IMR-90 (cell line): Measurements from ENCODE around the gene EPHA6. TPM values are rescaled to one million over a fixed set of nuclear protein-coding genes. Genes with fewer than 3 reads are reported as not detected.

ENCODE experiments used
- ATAC-seq: fragments of 200-7000 bp; cut with Tn5 transposase; 2 replicates; pipeline ENCODE4 v1.9.1; 2020; ENCODE audit warnings: low read depth, mild to moderate bottlenecking, moderate library complexity
- BruUV-seq: library from RNA; stranded (reverse); fragments of 400-500 nt; replicated peaks from 2 replicates; lab custom pipeline; 2021; lab: Mats Ljungman, UMichigan
- CTCF ChIA-PET: fragments of 300-600 bp; formaldehyde crosslinking; extraction: SDS; loops from one replicate; lab custom pipeline; 2021; ENCODE audit warnings: antibody characterized with exemption; lab: Yijun Ruan, JAX
- POLR2A ChIA-PET: fragments of 300-600 bp; sonication (Branson Sonifier 250); formaldehyde crosslinking; loops from one replicate; lab custom pipeline; 2022; ENCODE audit warnings: antibody characterized with exemption; ENCODE audit not compliant: unreplicated experiment; lab: Charles Lee
- DNase-seq: peaks from one replicate; pipeline ENCODE4 v3.0.0; 2013
- H2AFZ ChIP-seq: replicated peaks from 2 replicates; pipeline ENCODE3; 2013; ENCODE audit warnings: low read length, mild to moderate bottlenecking; ENCODE audit not compliant: poor library complexity
- H2AK5ac ChIP-seq: 2 replicates; pipeline ENCODE4 v1.6.1; 2013; ENCODE audit warnings: low read depth, low read length, inconsistent platforms
- H2AK9ac ChIP-seq: replicated peaks from 2 replicates; pipeline ENCODE3; 2013; ENCODE audit warnings: mild to moderate bottlenecking, low read depth, low read length, moderate library complexity; ENCODE audit not compliant: poor library complexity
- H2BK120ac ChIP-seq: 2 replicates; pipeline ENCODE4 v1.6.1; 2013; ENCODE audit warnings: low read depth, low read length, inconsistent platforms
- H2BK15ac ChIP-seq: 3 replicates; pipeline ENCODE4 v1.6.1; 2013; ENCODE audit warnings: low read depth, low read length, inconsistent platforms
- H2BK20ac ChIP-seq: 2 replicates; pipeline ENCODE4 v1.6.1; 2013; ENCODE audit warnings: low read depth, mild to moderate bottlenecking, inconsistent platforms, low read length, moderate library complexity
- H2BK5ac ChIP-seq: 2 replicates; pipeline ENCODE4 v1.6.1; 2013; ENCODE audit warnings: mild to moderate bottlenecking, low read depth, low read length, inconsistent platforms; ENCODE audit not compliant: poor library complexity, severe bottlenecking
- H3K14ac ChIP-seq: replicated peaks from 2 replicates; pipeline ENCODE4 v1.6.1; 2013; ENCODE audit warnings: low read depth, low read length, inconsistent platforms
- H3K18ac ChIP-seq: 2 replicates; pipeline ENCODE4 v1.6.1; 2013; ENCODE audit warnings: low read depth, low read length, control low read depth
- H3K23ac ChIP-seq: 2 replicates; pipeline ENCODE4 v1.6.1; 2013; ENCODE audit warnings: low read depth, low read length, inconsistent platforms
- H3K27ac ChIP-seq: 2 replicates; pipeline ENCODE4 v1.5.1; 2013; ENCODE audit warnings: mild to moderate bottlenecking, control low read depth, low read length; ENCODE audit not compliant: insufficient read depth
- H3K27me3 ChIP-seq: 2 replicates; pipeline ENCODE4 v1.6.1; 2013; ENCODE audit warnings: low read length; ENCODE audit not compliant: control insufficient read depth, insufficient read depth
- H3K36me3 ChIP-seq: 2 replicates; pipeline ENCODE4 v1.6.1; 2013; ENCODE audit warnings: low read length, mixed read lengths; ENCODE audit not compliant: control insufficient read depth, insufficient read depth
- H3K4ac ChIP-seq: 2 replicates; pipeline ENCODE4 v1.6.1; 2013; ENCODE audit warnings: low read depth, low read length, inconsistent platforms
- H3K4me1 ChIP-seq: 2 replicates; pipeline ENCODE4 v1.6.1; 2013; ENCODE audit warnings: low read length, mixed read lengths; ENCODE audit not compliant: control insufficient read depth, insufficient read depth
- H3K4me2 ChIP-seq: 2 replicates; pipeline ENCODE4 v1.6.1; 2013; ENCODE audit warnings: low read depth, mild to moderate bottlenecking, control low read depth, low read length, moderate library complexity
- H3K4me3 ChIP-seq: 2 replicates; pipeline ENCODE4 v1.5.1; 2013; ENCODE audit warnings: low read depth, mild to moderate bottlenecking, control low read depth, low read length, moderate library complexity; ENCODE audit not compliant: insufficient read depth
- H3K56ac ChIP-seq: 2 replicates; pipeline ENCODE4 v1.6.1; 2013; ENCODE audit warnings: low read length, inconsistent platforms; ENCODE audit not compliant: insufficient read depth; ENCODE audit errors: extremely low read depth
- H3K79me1 ChIP-seq, 2 experiments: 2 replicates each; pipeline ENCODE4 v1.6.1; 2013; ENCODE audit warnings: low read length in 2 of 2, inconsistent platforms in 1 of 2, low read depth in 1 of 2
- H3K9ac ChIP-seq: 2 replicates; pipeline ENCODE4 v1.6.1; 2013; ENCODE audit warnings: low read depth, low read length, control low read depth
- H3K9me1 ChIP-seq: 2 replicates; pipeline ENCODE4 v1.6.1; 2013; ENCODE audit warnings: low read length, inconsistent platforms; ENCODE audit not compliant: insufficient read depth
- H3K9me3 ChIP-seq: 2 replicates; pipeline ENCODE4 v1.6.1; 2013; ENCODE audit warnings: low read length; ENCODE audit not compliant: control insufficient read depth, insufficient read depth
- H4K20me1 ChIP-seq: 2 replicates; pipeline ENCODE4 v1.6.1; 2013; ENCODE audit warnings: low read length, inconsistent platforms; ENCODE audit not compliant: insufficient read depth
- H4K5ac ChIP-seq: 2 replicates; pipeline ENCODE4 v1.6.1; 2013; ENCODE audit warnings: mild to moderate bottlenecking, low read depth, low read length, control low read depth
- H4K8ac ChIP-seq, 2 experiments: 2 replicates each; pipeline ENCODE4 v1.6.1; 2013; ENCODE audit warnings: low read depth in 2 of 2, low read length in 2 of 2, control low read depth in 1 of 2, inconsistent platforms in 1 of 2
- H4K91ac ChIP-seq: 2 replicates; pipeline ENCODE4 v1.6.1; 2013; ENCODE audit warnings: low read depth, low read length, inconsistent platforms; ENCODE audit not compliant: insufficient read depth
- BHLHE40 ChIP-seq: fragments of 150-350 bp; IDR thresholded peaks from 2 replicates; pipeline ENCODE4 v1.6.1; 2016; ENCODE audit warnings: mild to moderate bottlenecking, low read depth, low read length
- CEBPB ChIP-seq: IDR thresholded peaks from 2 replicates; pipeline ENCODE4 v1.6.1; 2012; ENCODE audit warnings: low read depth, low read length, improper control_type of control experiment
- CHD1 ChIP-seq: IDR thresholded peaks from 2 replicates; pipeline ENCODE4 v1.6.1; 2012; ENCODE audit warnings: low read depth, low read length, improper control_type of control experiment
- MAFK ChIP-seq: IDR thresholded peaks from 2 replicates; pipeline ENCODE4 v1.6.1; 2012; ENCODE audit warnings: low read depth, low read length, improper control_type of control experiment
- MAZ ChIP-seq: IDR thresholded peaks from 2 replicates; pipeline ENCODE4 v1.6.1; 2012; ENCODE audit warnings: low read depth, mild to moderate bottlenecking, low read length, improper control_type of control experiment, moderate library complexity, borderline replicate concordance
- MXI1 ChIP-seq: IDR thresholded peaks from 2 replicates; pipeline ENCODE4 v1.6.1; 2012; ENCODE audit warnings: low read depth, mild to moderate bottlenecking, low read length, moderate library complexity, borderline replicate concordance
- RAD21 ChIP-seq: IDR thresholded peaks from 2 replicates; pipeline ENCODE4 v1.6.1; 2012; ENCODE audit warnings: low read length, improper control_type of control experiment
- RCOR1 ChIP-seq: IDR thresholded peaks from 2 replicates; pipeline ENCODE4 v1.6.1; 2012; ENCODE audit warnings: mild to moderate bottlenecking, low read length, improper control_type of control experiment; ENCODE audit not compliant: insufficient replicate concordance
- SMC3 ChIP-seq: fragments of 150-350 bp; IDR thresholded peaks from 2 replicates; pipeline ENCODE4 v1.6.1; 2016; ENCODE audit warnings: low read depth, mild to moderate bottlenecking, antibody characterized with exemption, low read length, moderate library complexity
- WGBS, 2 experiments: methylation state at CpG; one replicate each; pipeline versions ENCODE4 v1.1.5 to v1.1.7; 2013; ENCODE audit warnings: missing lambda C conversion rate in 2 of 2; ENCODE audit not compliant: insufficient read length in 1 of 2; ENCODE audit errors: extremely low coverage in 2 of 2; 5-methylcytosine and 5-hydroxymethylcytosine counted together
- dilution Hi-C: fragments of 300-500 bp; cut with HindIII; formaldehyde crosslinking; loops from one replicate; pipeline ENCODE4 v1.14.3; 2018; ENCODE audit warnings: low sequenced_read_pairs; ENCODE audit not compliant: unreplicated experiment
- in situ Hi-C: fragments of 300-500 bp; cut with MboI; formaldehyde crosslinking; loops from 3 replicates; pipeline ENCODE4 v1.14.3; 2019; ENCODE audit warnings: low sequenced_read_pairs, inconsistent platforms, mixed read lengths
- intact Hi-C: fragments of 100-400 bp; cut with micrococcal nuclease; formaldehyde crosslinking; loops from 2 replicates; pipeline ENCODE4 v1.10.0; 2022
- polyA plus RNA-seq, 3 experiments: library from polyadenylated mRNA; depleted of rRNA; stranded (reverse); fragments of >200 nt; gene quantifications; 2 replicates each; pipeline ENCODE4 v1.2.3, GENCODE V29; 2012; ENCODE audit warnings: low replicate concordance in 1 of 3
- total RNA-seq: library from RNA; depleted of rRNA; stranded (reverse); fragments of >200 nt; gene quantifications from 2 replicates; pipeline ENCODE4 v1.2.3, GENCODE V29; 2012
- TF ChIP-seq, protein P1 (sequence below): conservative IDR thresholded peaks from 2 replicates; pipeline ENCODE4 v1.5.1; 2012; ENCODE audit warnings: mild to moderate bottlenecking, low read depth, low read length, improper control_type of control experiment
- TF ChIP-seq, protein P2 (sequence below): fragments of 150-350 bp; IDR thresholded peaks from 2 replicates; pipeline ENCODE4 v1.6.1; 2016; ENCODE audit warnings: low read depth, mild to moderate bottlenecking, low read length, moderate library complexity, borderline replicate concordance
- TF ChIP-seq, protein P3 (sequence below): fragments of 150-350 bp; IDR thresholded peaks from 2 replicates; pipeline ENCODE4 v1.6.1; 2017; ENCODE audit warnings: mild to moderate bottlenecking, antibody characterized with exemption, low read length, low read depth

The EPHA6 gene
- total and polyA plus RNA-seq, 2 of the 4 experiments (the other 2 are of a cell fraction) = not detected

DNA sequence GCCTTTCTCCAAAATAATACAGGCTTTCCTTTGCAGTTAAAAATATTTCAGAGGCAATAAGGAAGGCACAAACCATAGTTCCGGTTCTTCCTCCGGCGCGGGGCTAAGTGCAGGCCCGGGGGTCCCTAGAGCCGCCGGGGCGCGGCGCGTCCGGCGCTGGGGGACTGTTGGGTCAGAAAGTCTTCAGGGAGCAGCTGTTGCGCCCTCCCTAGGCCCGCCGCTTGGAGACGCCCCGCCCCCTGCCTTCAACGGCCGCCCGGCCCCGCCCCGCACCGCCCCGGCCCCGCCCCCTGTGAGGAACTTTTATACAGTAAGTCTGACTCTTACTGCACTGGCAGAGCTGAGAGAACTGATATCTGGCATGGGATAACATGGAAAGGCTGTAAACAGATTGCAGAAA, 667.0 kb downstream of the EPHA6 start:
- no CpG with 5 or more reads among the region's 26 CpGs for WGBS, 2 experiments
- no peaks in the 10 kb centered on the region for H3K9me1 ChIP-seq
- in situ Hi-C loops = no loop called here

More for the DNA sequence above, 667.0 kb downstream of the EPHA6 start:
- ChIA-PET POLR2A (no interaction called here), CTCF (no interaction called here)
- H3K56ac ChIP-seq = no peak overlapping the region
- H3K27me3 ChIP-seq = no peaks in the 10 kb centered on the region
- H3K14ac ChIP-seq = no peak overlapping the region
- no peaks in the 10 kb centered on the region for H3K36me3 ChIP-seq
- H4K20me1 ChIP-seq = no peaks in the 10 kb centered on the region
- TF ChIP-seq, protein P1, sequence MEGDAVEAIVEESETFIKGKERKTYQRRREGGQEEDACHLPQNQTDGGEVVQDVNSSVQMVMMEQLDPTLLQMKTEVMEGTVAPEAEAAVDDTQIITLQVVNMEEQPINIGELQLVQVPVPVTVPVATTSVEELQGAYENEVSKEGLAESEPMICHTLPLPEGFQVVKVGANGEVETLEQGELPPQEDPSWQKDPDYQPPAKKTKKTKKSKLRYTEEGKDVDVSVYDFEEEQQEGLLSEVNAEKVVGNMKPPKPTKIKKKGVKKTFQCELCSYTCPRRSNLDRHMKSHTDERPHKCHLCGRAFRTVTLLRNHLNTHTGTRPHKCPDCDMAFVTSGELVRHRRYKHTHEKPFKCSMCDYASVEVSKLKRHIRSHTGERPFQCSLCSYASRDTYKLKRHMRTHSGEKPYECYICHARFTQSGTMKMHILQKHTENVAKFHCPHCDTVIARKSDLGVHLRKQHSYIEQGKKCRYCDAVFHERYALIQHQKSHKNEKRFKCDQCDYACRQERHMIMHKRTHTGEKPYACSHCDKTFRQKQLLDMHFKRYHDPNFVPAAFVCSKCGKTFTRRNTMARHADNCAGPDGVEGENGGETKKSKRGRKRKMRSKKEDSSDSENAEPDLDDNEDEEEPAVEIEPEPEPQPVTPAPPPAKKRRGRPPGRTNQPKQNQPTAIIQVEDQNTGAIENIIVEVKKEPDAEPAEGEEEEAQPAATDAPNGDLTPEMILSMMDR = no peak
- TF ChIP-seq BHLHE40 (no peak), CEBPB (no peak), RAD21 (no peak), SMC3 (no peak), RCOR1 (no peak), CHD1 (no peak), MAZ (no peak), MAFK (no peak), MXI1 (no peak)
- TF ChIP-seq, protein P2, sequence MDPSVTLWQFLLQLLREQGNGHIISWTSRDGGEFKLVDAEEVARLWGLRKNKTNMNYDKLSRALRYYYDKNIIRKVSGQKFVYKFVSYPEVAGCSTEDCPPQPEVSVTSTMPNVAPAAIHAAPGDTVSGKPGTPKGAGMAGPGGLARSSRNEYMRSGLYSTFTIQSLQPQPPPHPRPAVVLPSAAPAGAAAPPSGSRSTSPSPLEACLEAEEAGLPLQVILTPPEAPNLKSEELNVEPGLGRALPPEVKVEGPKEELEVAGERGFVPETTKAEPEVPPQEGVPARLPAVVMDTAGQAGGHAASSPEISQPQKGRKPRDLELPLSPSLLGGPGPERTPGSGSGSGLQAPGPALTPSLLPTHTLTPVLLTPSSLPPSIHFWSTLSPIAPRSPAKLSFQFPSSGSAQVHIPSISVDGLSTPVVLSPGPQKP = no peak
- TF ChIP-seq, protein P3, sequence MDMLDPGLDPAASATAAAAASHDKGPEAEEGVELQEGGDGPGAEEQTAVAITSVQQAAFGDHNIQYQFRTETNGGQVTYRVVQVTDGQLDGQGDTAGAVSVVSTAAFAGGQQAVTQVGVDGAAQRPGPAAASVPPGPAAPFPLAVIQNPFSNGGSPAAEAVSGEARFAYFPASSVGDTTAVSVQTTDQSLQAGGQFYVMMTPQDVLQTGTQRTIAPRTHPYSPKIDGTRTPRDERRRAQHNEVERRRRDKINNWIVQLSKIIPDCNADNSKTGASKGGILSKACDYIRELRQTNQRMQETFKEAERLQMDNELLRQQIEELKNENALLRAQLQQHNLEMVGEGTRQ = no peak
- ATAC-seq (no peak), DNase-seq (no peak)
- H2BK5ac ChIP-seq = no peak overlapping the region
- H2BK15ac ChIP-seq = no peak overlapping the region
- no peaks in the 10 kb centered on the region for H3K79me1 ChIP-seq
- BruUV-seq = no TSS peak
- dilution Hi-C loops (no loop called here), intact Hi-C loops (no loop called here)
- no peak overlapping the region for H2BK20ac ChIP-seq
- H3K18ac ChIP-seq = no peak overlapping the region
- no peak overlapping the region for H2AK5ac ChIP-seq
- no peak overlapping the region for H3K4me2 ChIP-seq
- no peak overlapping the region for H3K4me3 ChIP-seq
- no peak overlapping the region for H4K8ac ChIP-seq
- no peaks in the 10 kb centered on the region for H3K4me1 ChIP-seq
- no peak overlapping the region for H2AK9ac ChIP-seq
- no peak overlapping the region for H2BK120ac ChIP-seq
- H2AFZ ChIP-seq = no peak overlapping the region
- H4K91ac ChIP-seq = no peak overlapping the region
- no peak overlapping the region for H3K27ac ChIP-seq
- H3K9ac ChIP-seq = no peak overlapping the region
- peaks cover 4% of the 10 kb centered on the region for H3K9me3 ChIP-seq
- H3K23ac ChIP-seq = no peak overlapping the region
- H4K5ac ChIP-seq = no peak overlapping the region
- no peak overlapping the region for H3K4ac ChIP-seq
